Epithelial cell of prostate (primary cell): ENCODE results near the gene SAMD9L.
A peak's percentile ranks its signal among the peaks of the same experiment; 100 is the strongest.
"Not testable (repeated sequence)": the region's sequence is repeated elsewhere in the genome, so short reads cannot be mapped to it uniquely, and the experiment has no call there.

Experiments
- DNase-seq: peaks from one replicate; pipeline ENCODE4 v3.0.0-alpha.2; 2011; ENCODE audit warnings: low read depth, low spot score
- H3K27ac ChIP-seq: fragments of 450-650 bp; 2 replicates; pipeline ENCODE4 v1.5.1; 2017; ENCODE audit warnings: mild to moderate bottlenecking

SAMD9L gene

GRCh38 chr7:93146472-93147141 lies 1.6 kb downstream of the SAMD9L start:
- DNase-seq = no peak

DNA sequence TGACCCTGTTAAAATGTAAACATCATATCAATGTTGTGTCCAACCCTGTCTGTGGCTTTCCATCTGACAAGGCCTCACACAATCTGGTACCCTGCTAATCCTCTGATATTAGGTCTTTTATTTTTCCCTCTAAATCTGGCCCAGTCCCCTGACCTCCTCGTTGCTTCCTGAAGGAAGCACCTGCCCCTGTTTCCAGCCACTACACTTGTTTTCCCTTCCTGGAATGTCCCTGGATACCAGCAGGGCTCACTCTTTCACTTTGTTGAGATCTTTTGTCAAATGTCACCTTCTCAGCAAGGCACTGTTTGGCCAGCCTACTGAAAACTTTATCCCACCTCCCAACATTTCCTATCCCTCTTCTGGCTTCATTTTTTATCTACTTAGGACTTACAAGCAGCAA lies 2.1 kb downstream of the SAMD9L start:
- no peak overlapping the region for H3K27ac ChIP-seq
- no peak for DNase-seq

More at GRCh38 chr7:93146472-93147141, 1.6 kb downstream of the SAMD9L start:
- no peak overlapping the region for H3K27ac ChIP-seq

DNA sequence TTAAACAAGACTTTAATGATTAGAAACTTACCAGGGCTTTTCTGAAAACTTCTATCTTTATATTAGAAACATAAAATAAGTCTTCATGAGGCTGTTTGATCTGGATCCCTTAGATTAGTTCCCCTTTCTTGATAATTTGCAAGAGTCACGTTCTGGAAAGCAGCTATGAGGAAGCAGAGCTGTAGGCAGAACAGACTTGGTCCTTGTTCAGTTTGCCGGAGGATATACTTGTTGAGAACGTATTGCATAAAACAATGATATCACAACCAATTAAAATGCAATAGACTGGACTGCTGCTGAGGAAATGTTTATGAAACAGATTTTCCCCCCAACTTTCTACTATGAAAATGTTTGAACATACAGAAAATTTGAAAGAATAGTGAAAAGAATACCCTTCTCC lies 2.8 kb downstream of the SAMD9L start:
- no peak for DNase-seq
- H3K27ac ChIP-seq = no peak overlapping the region

DNA sequence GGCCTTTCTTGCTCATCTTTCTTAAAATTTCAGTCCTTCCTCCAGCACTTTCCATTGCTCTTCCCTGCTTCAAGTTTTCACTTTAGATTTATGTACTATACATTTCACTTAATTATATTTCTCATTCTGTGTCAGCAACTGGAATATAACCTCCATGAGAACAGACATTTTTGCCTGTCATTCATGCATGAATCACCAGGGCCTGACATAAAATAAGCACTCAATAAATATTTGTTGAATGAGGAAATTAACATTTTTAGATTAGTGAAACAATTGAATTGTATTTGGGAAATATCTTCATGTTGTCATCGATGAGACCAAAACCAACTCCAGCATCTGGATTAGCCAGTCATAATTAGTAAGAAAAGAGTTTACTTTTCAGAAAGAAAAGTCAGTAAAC lies 6.1 kb downstream of the SAMD9L start:
- DNase-seq = no peak
- H3K27ac ChIP-seq = peak overlapping the region; percentile 3

DNA sequence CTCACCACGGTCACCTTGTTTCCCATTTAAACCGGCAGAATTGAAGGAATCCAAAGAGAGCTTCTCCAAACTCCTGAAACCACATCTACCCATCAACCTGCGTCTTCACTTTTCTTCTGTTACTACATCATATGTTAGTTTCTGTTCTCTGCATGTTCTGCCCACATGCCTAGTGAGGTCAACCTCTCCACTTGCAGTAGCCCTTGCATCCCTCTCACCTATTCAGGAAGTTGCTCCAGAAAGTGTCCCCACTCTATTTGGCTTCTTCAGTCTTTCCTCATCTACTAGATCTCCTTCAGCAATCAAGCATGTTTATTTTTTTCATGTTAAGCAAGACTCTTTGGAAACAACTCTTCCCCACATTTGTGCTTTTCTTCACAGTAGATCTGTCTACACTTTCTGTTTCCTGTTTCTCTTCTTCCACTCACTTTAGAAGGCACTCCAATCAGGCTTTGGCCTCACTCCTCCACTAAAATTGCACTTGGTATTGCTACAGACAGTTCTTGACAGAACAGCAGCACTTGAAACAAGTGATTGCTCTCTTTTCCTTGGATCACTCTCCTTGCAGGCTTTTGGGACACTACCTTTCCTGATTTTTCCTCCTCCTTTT lies 7.5 kb downstream of the SAMD9L start:
- DNase-seq = no peak
- no peak overlapping the region for H3K27ac ChIP-seq

DNA sequence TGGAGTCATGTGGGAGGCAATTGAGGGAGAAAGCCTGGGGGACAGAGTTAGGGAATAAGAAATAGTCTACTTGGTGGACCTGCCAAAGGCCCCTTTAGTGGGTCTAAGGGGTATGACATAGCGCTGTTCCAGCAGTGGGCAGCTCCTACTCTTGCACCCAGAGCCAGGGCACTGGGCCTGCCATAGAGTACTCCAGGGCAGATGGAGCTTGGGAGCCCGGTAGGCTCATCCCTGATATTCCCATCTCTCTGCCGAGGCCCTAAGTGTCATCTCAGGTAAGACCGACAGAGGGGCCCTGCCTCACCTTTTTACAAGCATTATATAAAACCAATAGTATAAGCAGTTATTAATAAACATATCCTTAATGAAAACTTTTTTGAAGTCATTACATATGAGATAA lies 9.6 kb downstream of the SAMD9L start:
- H3K27ac ChIP-seq = no peak overlapping the region
- DNase-seq = no peak

DNA sequence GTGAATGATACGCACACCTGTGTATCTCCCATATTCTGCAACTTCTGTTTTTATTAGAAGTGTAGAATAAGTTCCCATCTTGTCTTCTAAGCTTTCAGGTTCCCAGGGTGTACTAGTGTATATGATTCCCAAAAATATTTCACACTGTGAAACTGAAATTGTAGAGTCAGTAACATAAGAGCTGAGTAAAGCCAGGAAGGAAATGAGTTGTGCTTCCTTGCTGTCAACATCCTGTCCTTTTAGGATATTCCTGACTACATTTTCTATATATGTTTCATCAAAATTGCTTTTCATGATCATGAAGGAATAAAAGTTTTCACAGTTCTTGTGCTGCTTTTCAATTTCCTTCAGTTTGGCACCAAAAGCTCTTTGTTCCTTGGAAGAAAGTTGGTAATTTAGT lies 15.2 kb downstream of the SAMD9L start:
- no peak overlapping the region for H3K27ac ChIP-seq
- DNase-seq = no peak

DNA sequence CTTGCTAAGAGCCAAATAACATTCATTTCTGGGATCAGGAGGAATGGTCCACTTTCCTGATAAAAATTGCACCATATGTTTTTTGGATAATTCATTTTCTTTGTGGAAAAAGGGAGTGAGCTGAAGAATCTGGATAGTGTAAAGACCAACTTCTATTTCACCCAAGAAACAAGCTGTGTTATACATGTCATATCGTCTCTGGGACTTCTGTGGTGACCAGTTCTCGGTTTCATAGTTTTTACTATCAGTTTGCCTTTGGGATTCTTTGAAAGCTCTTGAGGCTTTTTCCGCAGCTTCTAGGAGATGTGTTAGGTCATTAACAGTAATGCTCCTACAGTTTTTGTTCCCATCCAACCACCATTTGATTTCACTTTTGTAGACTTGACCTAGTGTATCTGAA lies 16.0 kb downstream of the SAMD9L start:
- no peak for DNase-seq
- H3K27ac ChIP-seq = no peak overlapping the region

DNA sequence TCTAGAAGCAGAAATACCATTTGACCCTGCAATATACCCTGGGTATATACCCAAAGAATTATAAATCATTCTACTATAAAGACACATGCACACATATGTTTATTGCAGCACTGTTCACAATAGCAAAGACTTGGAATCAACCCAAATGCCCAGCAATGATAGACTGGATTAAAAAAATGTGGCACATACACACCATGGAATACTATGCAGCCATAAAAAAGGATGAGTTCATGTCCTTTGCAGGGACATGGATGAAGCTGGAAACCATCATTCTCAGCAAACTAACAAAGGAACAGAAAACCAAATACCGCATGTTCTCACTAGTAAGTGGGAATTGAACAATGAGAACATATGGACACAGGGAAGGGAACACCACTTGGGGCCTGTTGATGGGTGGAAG lies 21.2 kb downstream of the SAMD9L start:
- not testable (repeated sequence) for H3K27ac ChIP-seq, DNase-seq

GRCh38 chr7:93123532-93123931 lies 24.7 kb downstream of the SAMD9L start:
- not testable (repeated sequence) for H3K27ac ChIP-seq, DNase-seq

DNA sequence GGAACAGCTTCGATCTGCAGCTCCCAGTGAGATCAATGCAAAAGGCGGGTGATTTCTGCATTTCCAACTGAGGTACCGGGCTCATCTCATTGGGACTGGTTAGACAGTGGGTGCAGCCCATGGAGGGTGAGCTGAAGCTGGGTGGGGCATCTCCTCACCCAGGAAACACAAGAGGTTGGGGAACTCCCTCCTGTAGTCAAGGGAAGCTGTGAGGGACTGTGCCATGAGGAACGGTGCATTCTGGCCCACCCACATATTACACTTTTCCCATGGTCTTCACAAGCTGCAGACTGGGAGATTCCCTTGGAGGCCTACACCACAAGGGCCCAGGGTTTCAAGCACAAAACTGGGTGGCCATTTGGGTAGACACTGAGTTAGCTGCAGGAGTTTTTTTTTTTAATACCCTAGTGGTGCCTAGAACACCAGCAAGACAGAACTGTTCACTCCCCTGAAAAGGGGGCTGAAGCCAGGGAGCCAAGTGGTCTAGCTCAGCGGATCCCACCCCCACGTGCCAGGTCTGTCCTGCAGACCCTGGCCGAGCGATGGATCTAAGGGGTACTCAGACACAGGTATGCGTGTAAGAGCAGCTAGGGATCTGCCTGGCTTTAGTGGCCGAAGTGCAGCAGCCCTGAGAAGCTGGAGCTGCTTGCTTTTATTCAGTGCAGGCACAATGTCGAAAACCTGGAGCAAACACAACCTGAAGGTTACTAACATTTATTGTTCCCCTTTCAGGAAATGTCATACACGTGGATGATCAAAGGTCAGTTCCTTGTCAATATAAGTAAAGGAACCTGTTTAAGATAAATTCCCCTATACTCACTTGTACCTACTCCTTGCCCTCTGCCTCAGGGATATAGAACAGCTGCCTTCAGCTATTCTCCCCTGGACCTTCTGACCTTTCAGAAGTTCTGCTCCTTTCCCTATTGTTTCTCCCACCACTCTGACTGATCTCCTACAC lies 27.3 kb downstream of the SAMD9L start:
- H3K27ac ChIP-seq = no peak overlapping the region
- DNase-seq = no peak

- peak overlapping the region; percentile 76 for H3K27ac ChIP-seq
- DNase-seq = peak; percentile 39
These were observed 28.8 kb downstream of the SAMD9L start for GRCh38 chr7:93119191-93119905.

DNA sequence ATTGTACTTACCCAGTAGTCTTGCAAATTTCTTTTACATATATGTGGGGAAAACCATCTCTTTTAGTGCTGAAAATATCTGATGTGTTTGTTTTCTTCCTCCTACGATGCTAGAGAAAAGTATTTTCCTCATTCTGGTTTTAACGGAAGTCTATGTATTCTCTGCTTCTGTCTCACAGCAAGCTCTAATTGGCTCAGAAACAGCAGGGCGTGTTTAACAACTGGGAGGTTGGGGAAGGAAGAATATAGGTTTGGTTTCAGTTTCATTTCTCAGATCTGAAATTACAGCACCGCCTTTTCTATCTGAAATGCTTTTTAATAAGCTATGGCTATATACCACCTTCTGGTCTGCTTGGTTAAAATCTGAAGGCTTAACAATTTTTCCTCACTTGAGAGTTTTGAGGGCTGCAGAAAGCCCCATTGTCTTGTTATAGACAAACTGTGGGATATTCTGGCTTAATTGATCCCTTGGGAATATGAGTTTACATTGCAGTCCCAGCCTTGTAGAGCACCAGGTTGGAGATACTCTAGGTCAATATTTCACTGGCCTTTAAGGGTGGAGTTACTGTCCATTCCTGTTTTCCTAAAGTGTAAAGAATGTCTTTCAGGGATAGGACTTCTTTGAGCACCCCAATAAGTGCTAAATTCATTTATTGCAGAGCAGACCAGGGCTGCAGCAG lies 30.2 kb downstream of the SAMD9L start, which contains the start of gene SAMD9:
SAMD9 (minus strand) TSS at position 128 of the 679 bp plus-strand sequence. CDS start 11,882 bp downstream, outside the sequence.
- H3K27ac ChIP-seq = peak within 1 kb of the TSS; percentile 76
- peak; percentile 69 for DNase-seq

DNA sequence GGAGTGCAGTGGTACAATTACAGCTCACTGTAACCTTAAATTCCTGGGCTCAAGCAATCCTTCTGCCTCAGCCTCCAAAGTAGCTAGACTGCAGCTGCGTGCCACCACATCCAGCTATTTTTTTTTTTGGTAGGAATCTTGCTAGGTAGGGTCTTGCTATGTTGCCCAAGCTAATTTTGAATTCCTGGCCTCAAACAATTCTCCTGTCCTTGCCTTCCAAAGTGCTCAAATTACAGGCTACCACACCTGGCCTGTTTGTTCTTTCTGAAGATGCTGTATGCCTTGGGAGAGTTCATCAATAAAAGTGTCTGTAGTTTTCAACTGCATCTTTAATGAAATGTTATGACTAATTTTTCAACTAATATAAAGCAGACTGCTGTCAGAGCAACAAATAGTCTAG lies 30.9 kb downstream of the SAMD9L start:
- DNase-seq = no peak

GRCh38 chr7:93115796-93116195 lies 32.4 kb downstream of the SAMD9L start:
- peak; percentile 71 for DNase-seq
- H3K27ac ChIP-seq = peak overlapping the region; percentile 76

More for the DNA sequence above, 30.9 kb downstream of the SAMD9L start:
- peak overlapping the region; percentile 76 for H3K27ac ChIP-seq

DNA sequence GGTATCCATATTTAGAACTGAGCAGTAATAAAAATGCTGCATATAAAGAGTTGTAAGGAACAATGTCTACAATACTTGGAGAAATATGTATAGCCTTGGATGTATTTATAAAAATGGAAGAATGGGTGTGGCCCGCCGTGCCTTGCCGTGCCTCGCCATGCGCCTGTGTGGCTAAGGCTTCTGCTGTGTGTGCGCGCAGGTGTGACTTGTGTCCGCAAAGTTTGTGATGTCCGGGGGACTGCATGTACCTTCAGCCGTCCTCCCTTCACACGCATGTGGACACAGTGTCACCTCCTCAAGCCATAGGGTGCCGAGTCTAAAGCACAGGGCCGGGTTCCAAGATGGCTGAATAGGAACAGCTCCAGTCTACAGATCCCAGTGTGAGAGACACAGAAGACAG lies 40.2 kb downstream of the SAMD9L start:
- DNase-seq = no peak
- H3K27ac ChIP-seq = no peak overlapping the region

GRCh38 chr7:93097388-93097787 lies 50.8 kb downstream of the SAMD9L start:
- no peak for DNase-seq
- H3K27ac ChIP-seq = no peak overlapping the region

- no peak for DNase-seq
- H3K27ac ChIP-seq = no peak overlapping the region
These were observed 55.3 kb downstream of the SAMD9L start for GRCh38 chr7:93092757-93093370.
